Activated B cell treated with CpG ODN at 0.5 μM for 24 hours (primary cell): ENCODE measurements around the gene ABAT. TPM values are rescaled to one million over a fixed set of nuclear protein-coding genes. Genes with fewer than 3 reads are reported as not detected.

Experiments
- ATAC-seq: fragments of 200-7000 bp; cut with Tn5 transposase; one replicate; pipeline ENCODE4 v1.10.0; 2021; ENCODE audit warnings: low read depth, mild to moderate bottlenecking, moderate library complexity
- CTCF ChIA-PET: fragments of 350-600 bp; sonication (Branson Sonifier 250); formaldehyde crosslinking; loops from one replicate; lab custom pipeline; 2021; ENCODE audit warnings: antibody characterized with exemption; lab: Charles Lee
- POLR2A ChIA-PET: fragments of 350-600 bp; sonication (Branson Sonifier 250); formaldehyde crosslinking; loops from one replicate; lab custom pipeline; 2021; ENCODE audit warnings: antibody characterized with exemption; lab: Charles Lee
- DNase-seq: peaks from one replicate; pipeline ENCODE4 v3.0.0; 2022
- H3K27ac Mint-ChIP-seq: one replicate; pipeline ENCODE4 v1.8.0; 2020; ENCODE audit warnings: mixed read lengths
- H3K27me3 Mint-ChIP-seq: one replicate; pipeline ENCODE4 v1.8.0; 2021; ENCODE audit warnings: mixed read lengths
- H3K36me3 Mint-ChIP-seq: one replicate; pipeline ENCODE4 v1.8.0; 2021; ENCODE audit warnings: low read depth, mixed read lengths
- H3K4me1 Mint-ChIP-seq: one replicate; pipeline ENCODE4 v1.8.0; 2021; ENCODE audit warnings: mixed read lengths
- H3K4me3 Mint-ChIP-seq: one replicate; pipeline ENCODE4 v1.8.0; 2020; ENCODE audit warnings: mild to moderate bottlenecking, mixed read lengths
- H3K9me3 Mint-ChIP-seq: one replicate; pipeline ENCODE4 v1.8.0; 2020; ENCODE audit warnings: mixed read lengths
- intact Hi-C: fragments of 100-400 bp; cut with micrococcal nuclease; formaldehyde crosslinking; loops from one replicate; pipeline ENCODE4 v1.15.1; 2024
- total RNA-seq: library from RNA; stranded (reverse); gene quantifications from 2 replicates; pipeline ENCODE4 v1.2.3, GENCODE V29; 2022
- TF ChIP-seq, protein P1 (sequence below): fragments of 200-600 bp; IDR thresholded peaks from one replicate; pipeline ENCODE4 v1.8.0; 2022; ENCODE audit warnings: antibody characterized with exemption, mild to moderate bottlenecking

ABAT gene
- total RNA-seq, 1 donor from 2014 or later: 13.2 TPM

- H3K27me3 Mint-ChIP-seq: no peaks in the 10 kb centered on the region
- ATAC-seq (no peak), DNase-seq (no peak)
- H3K27ac Mint-ChIP-seq: no peak overlapping the region
- intact Hi-C loops: no loop called here
- peaks cover 12% of the 10 kb centered on the region for H3K4me1 Mint-ChIP-seq
- no peak overlapping the region for H3K4me3 Mint-ChIP-seq
- TF ChIP-seq, protein P1, sequence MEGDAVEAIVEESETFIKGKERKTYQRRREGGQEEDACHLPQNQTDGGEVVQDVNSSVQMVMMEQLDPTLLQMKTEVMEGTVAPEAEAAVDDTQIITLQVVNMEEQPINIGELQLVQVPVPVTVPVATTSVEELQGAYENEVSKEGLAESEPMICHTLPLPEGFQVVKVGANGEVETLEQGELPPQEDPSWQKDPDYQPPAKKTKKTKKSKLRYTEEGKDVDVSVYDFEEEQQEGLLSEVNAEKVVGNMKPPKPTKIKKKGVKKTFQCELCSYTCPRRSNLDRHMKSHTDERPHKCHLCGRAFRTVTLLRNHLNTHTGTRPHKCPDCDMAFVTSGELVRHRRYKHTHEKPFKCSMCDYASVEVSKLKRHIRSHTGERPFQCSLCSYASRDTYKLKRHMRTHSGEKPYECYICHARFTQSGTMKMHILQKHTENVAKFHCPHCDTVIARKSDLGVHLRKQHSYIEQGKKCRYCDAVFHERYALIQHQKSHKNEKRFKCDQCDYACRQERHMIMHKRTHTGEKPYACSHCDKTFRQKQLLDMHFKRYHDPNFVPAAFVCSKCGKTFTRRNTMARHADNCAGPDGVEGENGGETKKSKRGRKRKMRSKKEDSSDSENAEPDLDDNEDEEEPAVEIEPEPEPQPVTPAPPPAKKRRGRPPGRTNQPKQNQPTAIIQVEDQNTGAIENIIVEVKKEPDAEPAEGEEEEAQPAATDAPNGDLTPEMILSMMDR: no peak
- peaks cover 38% of the 10 kb centered on the region for H3K36me3 Mint-ChIP-seq
- H3K9me3 Mint-ChIP-seq: peaks cover 16% of the 10 kb centered on the region
- POLR2A ChIA-PET: no interaction called here
- CTCF ChIA-PET: no interaction called here
Observed at GRCh38 chr16:8689686-8690085, 15.3 kb downstream of the ABAT start.

DNA sequence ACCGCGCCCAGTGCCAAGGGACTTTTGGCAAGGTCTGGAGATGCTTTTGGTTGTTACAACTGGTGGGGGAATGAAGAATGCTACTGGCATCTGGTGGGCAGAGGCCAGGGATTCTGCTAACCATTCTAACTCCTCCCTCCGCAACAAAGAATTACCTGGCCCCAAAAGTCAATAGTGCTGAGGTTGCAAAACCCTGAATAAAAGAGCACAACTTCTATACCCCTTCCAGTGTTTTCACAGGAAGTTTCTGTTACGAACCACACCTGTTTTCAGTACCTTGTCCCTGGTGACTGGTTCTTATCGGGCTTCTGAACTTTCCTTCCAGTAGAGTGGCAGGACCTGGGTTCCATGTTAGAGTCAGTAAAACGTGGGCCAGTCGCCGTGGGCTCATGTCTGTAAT is 17.3 kb downstream of the ABAT start:
- Mint-ChIP-seq H3K27ac (no peak overlapping the region), H3K27me3 (no peaks in the 10 kb centered on the region), H3K36me3 (peaks cover 42% of the 10 kb centered on the region), H3K9me3 (peaks cover 16% of the 10 kb centered on the region), H3K4me3 (no peak overlapping the region), H3K4me1 (no peaks in the 10 kb centered on the region)
- ATAC-seq: no peak
- POLR2A ChIA-PET: no interaction called here
- DNase-seq: no peak
- TF ChIP-seq, protein P1: no peak
- CTCF ChIA-PET: no interaction called here
- intact Hi-C loops: no loop called here

DNA sequence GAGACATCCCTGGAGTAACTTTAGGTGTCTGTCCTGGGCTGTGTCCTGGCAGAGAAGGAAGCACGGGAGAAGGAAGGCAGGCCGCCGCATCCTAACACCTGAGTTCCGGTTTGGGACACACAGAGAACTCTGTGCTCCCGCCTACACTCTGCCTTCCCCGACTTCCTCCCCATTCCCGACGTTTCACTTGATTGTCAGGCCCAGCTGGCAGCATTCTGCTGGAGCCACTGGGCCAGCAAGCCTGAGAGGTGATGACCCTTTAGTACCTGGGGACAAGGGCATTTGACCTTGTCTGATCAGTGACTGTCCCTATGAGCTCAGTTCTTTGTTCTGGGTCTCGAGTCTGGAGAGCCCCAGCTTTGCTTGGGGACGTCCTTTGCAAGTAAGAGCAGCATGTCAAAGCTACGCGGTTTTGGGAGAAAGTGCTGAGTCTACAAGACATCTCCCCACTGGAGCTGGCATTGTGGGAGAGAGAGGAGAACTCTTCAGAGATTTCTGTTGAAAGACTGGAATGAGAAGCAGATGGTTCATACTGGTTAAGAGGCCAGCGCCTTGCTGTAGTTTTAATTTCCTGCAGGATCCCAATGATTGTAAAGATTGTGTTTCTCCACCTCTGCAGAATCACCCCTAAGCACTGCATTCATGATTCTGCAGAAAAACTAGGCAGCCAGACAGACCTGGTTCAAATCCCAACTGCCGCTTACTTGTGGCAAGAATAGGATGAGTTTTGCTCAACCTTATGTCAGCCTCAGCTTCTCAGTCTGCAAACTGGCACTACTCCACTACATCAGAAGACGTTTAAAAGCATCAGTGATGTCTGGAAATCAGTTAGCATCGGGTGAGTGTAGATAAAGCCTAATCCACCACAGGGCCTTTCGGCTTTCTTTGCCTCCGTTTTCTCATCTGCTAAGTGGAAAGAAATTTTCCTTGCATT is 20.6 kb downstream of the ABAT start:
- intact Hi-C loops: no loop called here
- TF ChIP-seq, protein P1: no peak
- no peak overlapping the region for H3K27ac Mint-ChIP-seq
- no peak overlapping the region for H3K4me3 Mint-ChIP-seq
- ChIA-PET POLR2A (interaction anchor here (0.5 kb wide), 1 partner anchor 15 kb away, joined by 3 read pairs; no protein-coding TSS in a partner anchor), CTCF (no interaction called here)
- H3K4me1 Mint-ChIP-seq: no peaks in the 10 kb centered on the region
- H3K9me3 Mint-ChIP-seq: peaks cover 7% of the 10 kb centered on the region
- H3K36me3 Mint-ChIP-seq: peaks cover 26% of the 10 kb centered on the region
- no peak for DNase-seq
- no peak for ATAC-seq
- H3K27me3 Mint-ChIP-seq: no peaks in the 10 kb centered on the region

DNA sequence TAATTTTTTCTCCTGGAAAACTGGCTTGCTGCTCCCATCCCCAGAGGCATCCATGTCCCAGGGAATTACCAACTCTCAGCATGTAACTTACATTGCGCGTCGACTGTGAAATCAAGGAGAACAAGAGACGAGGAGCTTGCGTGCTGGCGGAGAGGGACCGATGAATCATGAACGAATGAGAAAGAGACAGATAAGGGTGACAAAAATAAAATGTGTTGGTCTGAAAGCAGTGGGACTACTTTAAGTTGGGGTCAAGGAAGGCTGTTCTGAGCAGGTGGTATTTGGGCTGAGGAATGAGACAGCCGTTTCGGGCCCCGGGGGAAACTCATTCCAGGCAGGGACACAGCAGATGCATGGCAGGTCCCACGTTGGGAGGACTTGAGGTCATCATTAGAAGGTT is 22.5 kb downstream of the ABAT start:
- CTCF ChIA-PET: no interaction called here

DNA sequence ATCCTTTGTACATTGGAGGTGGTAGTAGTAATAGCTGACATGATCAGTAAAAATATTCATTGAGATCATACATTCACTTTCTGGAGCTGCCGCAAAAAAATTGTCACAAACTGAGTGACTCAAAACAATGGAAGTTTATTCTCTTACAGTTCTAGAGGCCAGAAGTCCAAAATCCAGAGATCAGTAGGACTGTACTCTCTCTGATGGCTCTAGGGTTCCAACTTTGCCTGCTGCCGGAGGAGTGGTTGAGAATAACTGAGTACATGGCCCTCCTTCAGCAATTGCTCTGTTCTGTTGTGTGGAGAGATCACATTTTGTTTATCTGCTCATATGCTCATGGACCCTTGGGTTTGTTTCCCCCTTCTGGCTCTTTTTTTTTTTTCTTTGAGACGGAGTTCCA is 23.5 kb downstream of the ABAT start:
- no peaks in the 10 kb centered on the region for H3K27me3 Mint-ChIP-seq
- CTCF ChIA-PET: no interaction called here
- no peak for DNase-seq
- intact Hi-C loops: no loop called here
- TF ChIP-seq, protein P1: no peak
- ATAC-seq: no peak
- no peaks in the 10 kb centered on the region for H3K9me3 Mint-ChIP-seq
- POLR2A ChIA-PET: no interaction called here
- H3K27ac Mint-ChIP-seq: no peak overlapping the region
- peaks cover 28% of the 10 kb centered on the region for H3K36me3 Mint-ChIP-seq
- no peak overlapping the region for H3K4me3 Mint-ChIP-seq
- no peaks in the 10 kb centered on the region for H3K4me1 Mint-ChIP-seq

More for the DNA sequence above, 22.5 kb downstream of the ABAT start:
- TF ChIP-seq, protein P1: no peak
- H3K4me1 Mint-ChIP-seq: no peaks in the 10 kb centered on the region
- intact Hi-C loops: no loop called here
- POLR2A ChIA-PET: no interaction called here
- H3K4me3 Mint-ChIP-seq: no peak overlapping the region
- DNase-seq: no peak
- no peak overlapping the region for H3K27ac Mint-ChIP-seq
- no peaks in the 10 kb centered on the region for H3K9me3 Mint-ChIP-seq
- peaks cover 24% of the 10 kb centered on the region for H3K36me3 Mint-ChIP-seq
- ATAC-seq: no peak
- no peaks in the 10 kb centered on the region for H3K27me3 Mint-ChIP-seq
